Neural cell (in vitro differentiated cells): Measurements from ENCODE around the gene FMN2.

Experiments
- CTCF ChIP-seq: fragments of 450-650 bp; IDR thresholded peaks from 2 replicates; pipeline ENCODE4 v1.5.1; 2014; ENCODE audit warnings: antibody characterized with exemption, mild to moderate bottlenecking, moderate library complexity; ENCODE audit not compliant: poor library complexity, severe bottlenecking
- EZH2 ChIP-seq: fragments of 200-600, 300-800 bp; shearing (Covaris generic), sonication (generic); IDR thresholded peaks from 2 replicates; pipeline ENCODE4 v1.6.1; 2014; ENCODE audit warnings: antibody characterized with exemption, low read length, borderline replicate concordance, mild to moderate bottlenecking; ENCODE audit not compliant: insufficient read depth, poor library complexity, severe bottlenecking
- POLR2AphosphoS5 ChIP-seq: IDR thresholded peaks from 2 replicates; pipeline ENCODE4 v1.6.1; 2012
- RAD21 ChIP-seq: fragments of 450-650 bp; conservative IDR thresholded peaks from 2 replicates; pipeline ENCODE4 v1.6.1; 2014; ENCODE audit warnings: antibody characterized with exemption, mild to moderate bottlenecking, moderate library complexity
- TAF1 ChIP-seq: IDR thresholded peaks from 2 replicates; pipeline ENCODE4 v1.6.1; 2012; ENCODE audit warnings: low read depth
- TF ChIP-seq, protein P1 (sequence below): IDR thresholded peaks from 2 replicates; pipeline ENCODE4 v1.6.1; 2012; ENCODE audit warnings: borderline replicate concordance

DNA sequence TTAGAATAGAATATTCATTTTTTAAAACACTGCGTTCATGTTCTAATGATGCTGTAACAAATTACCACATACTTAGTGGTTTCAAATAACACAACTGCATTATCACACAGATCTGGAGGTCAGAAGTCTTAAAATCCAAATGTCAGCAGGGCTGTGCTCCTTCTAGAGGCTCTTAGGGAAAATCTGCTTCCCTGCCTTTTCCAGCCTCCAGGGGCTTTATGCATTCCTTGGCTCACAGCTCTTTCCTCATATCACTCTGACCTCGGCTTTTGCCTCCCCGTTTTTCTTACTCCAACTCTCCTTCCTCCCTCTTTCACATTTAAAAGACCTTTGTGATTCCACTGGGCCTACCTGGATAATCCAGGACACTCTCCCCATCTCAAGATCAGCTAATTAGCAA lies 18.6 kb upstream of the FMN2 start:
- no peak for TF ChIP-seq CTCF
- no peak for TF ChIP-seq EZH2
- TF ChIP-seq RAD21 = no peak
- TF ChIP-seq POLR2AphosphoS5 = no peak
- TF ChIP-seq TAF1 = no peak
- TF ChIP-seq, protein P1, sequence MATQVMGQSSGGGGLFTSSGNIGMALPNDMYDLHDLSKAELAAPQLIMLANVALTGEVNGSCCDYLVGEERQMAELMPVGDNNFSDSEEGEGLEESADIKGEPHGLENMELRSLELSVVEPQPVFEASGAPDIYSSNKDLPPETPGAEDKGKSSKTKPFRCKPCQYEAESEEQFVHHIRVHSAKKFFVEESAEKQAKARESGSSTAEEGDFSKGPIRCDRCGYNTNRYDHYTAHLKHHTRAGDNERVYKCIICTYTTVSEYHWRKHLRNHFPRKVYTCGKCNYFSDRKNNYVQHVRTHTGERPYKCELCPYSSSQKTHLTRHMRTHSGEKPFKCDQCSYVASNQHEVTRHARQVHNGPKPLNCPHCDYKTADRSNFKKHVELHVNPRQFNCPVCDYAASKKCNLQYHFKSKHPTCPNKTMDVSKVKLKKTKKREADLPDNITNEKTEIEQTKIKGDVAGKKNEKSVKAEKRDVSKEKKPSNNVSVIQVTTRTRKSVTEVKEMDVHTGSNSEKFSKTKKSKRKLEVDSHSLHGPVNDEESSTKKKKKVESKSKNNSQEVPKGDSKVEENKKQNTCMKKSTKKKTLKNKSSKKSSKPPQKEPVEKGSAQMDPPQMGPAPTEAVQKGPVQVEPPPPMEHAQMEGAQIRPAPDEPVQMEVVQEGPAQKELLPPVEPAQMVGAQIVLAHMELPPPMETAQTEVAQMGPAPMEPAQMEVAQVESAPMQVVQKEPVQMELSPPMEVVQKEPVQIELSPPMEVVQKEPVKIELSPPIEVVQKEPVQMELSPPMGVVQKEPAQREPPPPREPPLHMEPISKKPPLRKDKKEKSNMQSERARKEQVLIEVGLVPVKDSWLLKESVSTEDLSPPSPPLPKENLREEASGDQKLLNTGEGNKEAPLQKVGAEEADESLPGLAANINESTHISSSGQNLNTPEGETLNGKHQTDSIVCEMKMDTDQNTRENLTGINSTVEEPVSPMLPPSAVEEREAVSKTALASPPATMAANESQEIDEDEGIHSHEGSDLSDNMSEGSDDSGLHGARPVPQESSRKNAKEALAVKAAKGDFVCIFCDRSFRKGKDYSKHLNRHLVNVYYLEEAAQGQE = no peak
